Mucosa of rectum (tissue), 2 donors: Measurements from ENCODE around the gene VN1R5.

Source experiments
- H3K27ac ChIP-seq, 2 donors: one replicate each; pipeline ENCODE4 v1.7.0; 2013; ENCODE audit warnings: inconsistent platforms in 2 of 2, low read depth in 2 of 2, low read length in 2 of 2
- H3K27me3 ChIP-seq, 2 donors: one replicate each; pipeline ENCODE4 v1.7.0; 2013; ENCODE audit warnings: low read length in 2 of 2; ENCODE audit not compliant: control insufficient read depth in 2 of 2, insufficient read depth in 2 of 2
- H3K36me3 ChIP-seq, 2 donors: one replicate each; pipeline ENCODE4 v1.7.0; 2013; ENCODE audit warnings: low read length in 2 of 2; ENCODE audit not compliant: control insufficient read depth in 2 of 2, insufficient read depth in 2 of 2
- H3K4me1 ChIP-seq, 2 donors: one replicate each; pipeline ENCODE4 v1.7.0; 2013; ENCODE audit warnings: low read length in 2 of 2, mild to moderate bottlenecking in 1 of 2; ENCODE audit not compliant: control insufficient read depth in 2 of 2, insufficient read depth in 2 of 2
- H3K4me3 ChIP-seq, 2 donors: one replicate each; pipeline ENCODE4 v1.7.0; 2013; ENCODE audit warnings: low read length in 2 of 2
- H3K9ac ChIP-seq, 2 donors: one replicate each; pipeline ENCODE4 v1.7.0; 2013; ENCODE audit warnings: low read length in 2 of 2, low read depth in 1 of 2, mild to moderate bottlenecking in 1 of 2
- H3K9me3 ChIP-seq, 2 donors: one replicate each; pipeline ENCODE4 v1.7.0; 2013; ENCODE audit warnings: low read length in 2 of 2; ENCODE audit not compliant: control insufficient read depth in 2 of 2
- donor health status: healthy.
- donor health status: Normal muscosa, but diverticular disease.

VN1R5 gene

GRCh38 chr1:247222840-247223239, 33.0 kb upstream of the VN1R5 start:
- Histone ChIP-seq H3K36me3 (no peaks in the 10 kb centered on the region), H3K4me1 (no peaks in the 10 kb centered on the region)

GRCh38 chr1:247224822-247225221, 31.1 kb upstream of the VN1R5 start:
- Histone ChIP-seq H3K9me3 (no peaks in the 10 kb centered on the region), H3K9ac (no peak overlapping the region), H3K27me3 (no peaks in the 10 kb centered on the region), H3K4me3 (no peak overlapping the region), H3K4me1 (no peaks in the 10 kb centered on the region), H3K27ac (no peak overlapping the region), H3K36me3 (no peaks in the 10 kb centered on the region)

More at GRCh38 chr1:247222840-247223239, 33.0 kb upstream of the VN1R5 start:
- no peaks in the 10 kb centered on the region for H3K27me3 ChIP-seq
- no peak overlapping the region for H3K9ac ChIP-seq
- H3K27ac ChIP-seq: no peak overlapping the region
- H3K9me3 ChIP-seq: no peaks in the 10 kb centered on the region
- no peak overlapping the region for H3K4me3 ChIP-seq

- Histone ChIP-seq H3K4me1 (no peaks in the 10 kb centered on the region), H3K36me3 (no peaks in the 10 kb centered on the region), H3K27me3 (no peaks in the 10 kb centered on the region), H3K9me3 (no peaks in the 10 kb centered on the region), H3K9ac (no peak overlapping the region), H3K4me3 (no peak overlapping the region), H3K27ac (no peak overlapping the region)
These were observed 27.7 kb upstream of the VN1R5 start for GRCh38 chr1:247228133-247228532.

GRCh38 chr1:247241691-247242090, 14.2 kb upstream of the VN1R5 start:
- Histone ChIP-seq H3K9me3 (peaks cover 0 to 3% of the 10 kb centered on the region in 2 donors), H3K4me3 (no peak overlapping the region), H3K4me1 (no peaks in the 10 kb centered on the region)

DNA sequence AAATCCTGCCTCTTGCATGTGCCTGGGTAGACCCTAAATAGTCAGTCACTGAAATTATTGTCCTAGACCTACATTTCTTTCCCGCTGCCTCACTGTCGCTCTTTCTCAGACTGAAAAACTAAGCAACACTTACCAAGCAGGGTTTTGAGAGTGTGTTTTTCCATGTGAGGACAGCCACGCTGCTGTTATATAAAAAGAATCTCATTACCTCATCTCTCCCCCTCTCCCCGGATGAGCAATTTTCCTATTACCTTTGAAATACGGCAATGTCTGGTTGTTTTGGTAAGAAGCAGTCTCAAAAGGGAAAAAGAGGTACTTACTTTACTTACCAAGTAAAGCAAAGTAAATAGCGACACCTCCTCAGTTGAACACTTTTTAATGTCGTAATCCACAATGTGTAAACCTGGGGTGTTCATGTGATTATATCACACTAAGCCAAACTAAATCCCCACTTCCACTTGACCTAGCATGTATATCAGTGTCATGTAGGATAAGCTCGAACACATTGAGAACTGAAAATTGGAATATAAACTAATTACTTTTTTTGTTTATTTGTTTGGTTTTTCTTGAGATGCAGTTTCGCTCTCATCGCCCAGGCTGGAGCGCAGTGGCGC, 12.2 kb upstream of the VN1R5 start:
- H3K27ac ChIP-seq: no peak overlapping the region
- H3K9me3 ChIP-seq: peaks cover 0 to 3% of the 10 kb centered on the region in 2 donors
- H3K9ac ChIP-seq: no peak overlapping the region

More at GRCh38 chr1:247241691-247242090, 14.2 kb upstream of the VN1R5 start:
- H3K27me3 ChIP-seq: no peaks in the 10 kb centered on the region
- no peak overlapping the region for H3K9ac ChIP-seq
- H3K27ac ChIP-seq: no peak overlapping the region
- H3K36me3 ChIP-seq: no peaks in the 10 kb centered on the region

DNA sequence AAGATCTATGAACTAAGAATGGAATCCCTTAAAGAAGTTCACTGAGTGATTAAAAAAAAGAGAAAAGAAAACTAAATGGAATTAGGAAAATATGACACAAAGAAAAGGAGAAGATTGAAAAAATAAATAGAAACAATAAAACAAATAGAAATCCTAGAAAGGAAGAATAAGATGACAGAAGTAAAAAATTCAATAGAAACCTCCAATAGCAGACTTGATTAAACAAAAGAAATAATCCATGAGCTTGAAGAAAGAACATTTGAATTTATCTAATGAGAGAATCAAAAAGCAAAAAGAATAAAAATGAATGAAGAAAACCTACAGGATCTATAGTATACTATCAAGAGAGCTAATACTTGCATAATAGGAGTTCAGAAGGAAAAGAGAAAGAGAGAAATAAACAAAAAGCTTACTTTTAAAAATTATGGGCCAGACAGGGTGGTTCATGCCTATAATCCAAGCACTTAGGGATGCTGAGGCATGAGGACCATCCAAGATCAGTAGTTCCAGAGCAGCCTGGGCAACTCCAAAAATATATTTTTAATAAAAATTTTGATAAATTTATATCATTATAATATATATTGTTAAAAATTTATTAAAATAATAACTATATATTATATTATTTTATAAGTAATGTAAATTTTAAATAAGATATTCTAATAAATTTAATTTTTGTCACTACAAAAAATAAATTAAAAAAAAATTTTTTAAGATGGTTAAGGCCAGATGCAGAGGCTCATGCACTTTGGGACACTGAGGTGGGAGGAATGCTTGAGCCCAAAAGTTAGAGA, 9.4 kb upstream of the VN1R5 start:
- H3K9ac ChIP-seq: no peak overlapping the region
- no peak overlapping the region for H3K27ac ChIP-seq
- no peaks in the 10 kb centered on the region for H3K27me3 ChIP-seq
- H3K4me3 ChIP-seq: no peak overlapping the region
- no peaks in the 10 kb centered on the region for H3K36me3 ChIP-seq
- H3K4me1 ChIP-seq: no peaks in the 10 kb centered on the region
- H3K9me3 ChIP-seq: peaks cover 0 to 3% of the 10 kb centered on the region in 2 donors

More for the DNA sequence above, 12.2 kb upstream of the VN1R5 start:
- Histone ChIP-seq H3K36me3 (no peaks in the 10 kb centered on the region), H3K4me3 (no peak overlapping the region), H3K27me3 (no peaks in the 10 kb centered on the region), H3K4me1 (no peaks in the 10 kb centered on the region)

GRCh38 chr1:247247568-247247967, 8.3 kb upstream of the VN1R5 start:
- no peak overlapping the region for H3K9ac ChIP-seq
- H3K9me3 ChIP-seq: peaks cover 0 to 3% of the 10 kb centered on the region in 2 donors
- no peak overlapping the region for H3K27ac ChIP-seq
- H3K4me3 ChIP-seq: no peak overlapping the region
- no peaks in the 10 kb centered on the region for H3K4me1 ChIP-seq
- H3K27me3 ChIP-seq: no peaks in the 10 kb centered on the region
- no peaks in the 10 kb centered on the region for H3K36me3 ChIP-seq

GRCh38 chr1:247266053-247266452, 10.2 kb downstream of the VN1R5 start:
- Histone ChIP-seq H3K4me3 (no peak overlapping the region), H3K9ac (no peak overlapping the region), H3K27me3 (no peaks in the 10 kb centered on the region), H3K4me1 (no peaks in the 10 kb centered on the region), H3K27ac (no peak overlapping the region), H3K9me3 (no peaks in the 10 kb centered on the region), H3K36me3 (no peaks in the 10 kb centered on the region)

GRCh38 chr1:247268390-247269045, 12.6 kb downstream of the VN1R5 start:
- no peak overlapping the region for H3K27ac ChIP-seq
- H3K27me3 ChIP-seq: no peaks in the 10 kb centered on the region
- no peaks in the 10 kb centered on the region for H3K4me1 ChIP-seq
- no peaks in the 10 kb centered on the region for H3K36me3 ChIP-seq
- H3K4me3 ChIP-seq: no peak overlapping the region
- H3K9ac ChIP-seq: no peak overlapping the region
- no peaks in the 10 kb centered on the region for H3K9me3 ChIP-seq

DNA sequence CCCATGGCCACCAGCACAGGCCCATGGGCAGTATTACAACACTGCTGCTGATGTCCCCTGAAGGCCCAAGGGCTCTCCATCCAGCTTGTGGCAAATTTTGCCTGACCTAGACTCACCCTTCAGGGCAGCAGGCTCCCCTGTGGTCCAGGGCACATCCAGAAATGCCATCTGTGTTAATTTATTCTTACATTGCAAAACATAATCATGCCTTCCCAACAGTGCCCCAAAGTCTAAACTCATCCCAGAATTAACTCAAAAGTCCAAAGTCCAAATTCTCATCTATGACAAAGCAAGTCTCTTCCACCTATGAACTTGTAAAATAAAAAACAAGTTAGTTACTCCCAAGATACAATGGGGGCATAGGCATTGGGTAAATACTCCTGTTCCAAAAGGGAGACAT, 13.3 kb downstream of the VN1R5 start:
- no peak overlapping the region for H3K9ac ChIP-seq
- no peaks in the 10 kb centered on the region for H3K27me3 ChIP-seq
- no peak overlapping the region for H3K4me3 ChIP-seq
- no peaks in the 10 kb centered on the region for H3K4me1 ChIP-seq
- no peaks in the 10 kb centered on the region for H3K36me3 ChIP-seq
- no peak overlapping the region for H3K27ac ChIP-seq
- H3K9me3 ChIP-seq: no peaks in the 10 kb centered on the region
